SKM-1 treated with dmso at 0.1 percent for 144 hours (cell line): Measurements from ENCODE around the gene MSRB3.
"Not testable (repeated sequence)": the region's sequence is repeated elsewhere in the genome, so short reads cannot be mapped to it uniquely, and the experiment has no call there.

ENCODE experiments used
- DNase-seq: peaks from one replicate; lab custom pipeline; 2025; ENCODE audit not compliant: unreplicated experiment; lab: John Stamatoyannopoulos, UW

MSRB3 gene

DNA sequence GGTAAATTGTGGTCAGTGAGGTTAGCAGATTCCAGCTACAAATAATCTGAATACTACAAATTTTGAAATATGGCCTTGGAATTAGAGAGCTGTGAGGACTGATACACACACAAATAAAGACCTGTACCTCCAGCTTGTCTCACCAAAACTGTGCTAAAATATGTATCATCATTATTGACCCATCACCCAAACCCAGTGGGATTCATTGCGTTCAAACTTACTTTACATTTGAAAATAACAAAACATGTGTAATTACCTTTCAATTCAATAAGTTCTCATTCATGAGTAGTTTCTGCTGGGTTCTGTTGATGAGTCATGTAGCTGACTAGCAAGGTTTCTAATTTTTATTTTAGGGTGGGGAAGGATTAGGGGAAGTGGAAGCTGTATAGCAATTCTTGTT lies 170.9 kb downstream of the MSRB3 start:
- DNase-seq, result no peak

- DNase-seq, result no peak
Measured at GRCh38 chr12:65450625-65451024, 172.1 kb downstream of the MSRB3 start.

DNA sequence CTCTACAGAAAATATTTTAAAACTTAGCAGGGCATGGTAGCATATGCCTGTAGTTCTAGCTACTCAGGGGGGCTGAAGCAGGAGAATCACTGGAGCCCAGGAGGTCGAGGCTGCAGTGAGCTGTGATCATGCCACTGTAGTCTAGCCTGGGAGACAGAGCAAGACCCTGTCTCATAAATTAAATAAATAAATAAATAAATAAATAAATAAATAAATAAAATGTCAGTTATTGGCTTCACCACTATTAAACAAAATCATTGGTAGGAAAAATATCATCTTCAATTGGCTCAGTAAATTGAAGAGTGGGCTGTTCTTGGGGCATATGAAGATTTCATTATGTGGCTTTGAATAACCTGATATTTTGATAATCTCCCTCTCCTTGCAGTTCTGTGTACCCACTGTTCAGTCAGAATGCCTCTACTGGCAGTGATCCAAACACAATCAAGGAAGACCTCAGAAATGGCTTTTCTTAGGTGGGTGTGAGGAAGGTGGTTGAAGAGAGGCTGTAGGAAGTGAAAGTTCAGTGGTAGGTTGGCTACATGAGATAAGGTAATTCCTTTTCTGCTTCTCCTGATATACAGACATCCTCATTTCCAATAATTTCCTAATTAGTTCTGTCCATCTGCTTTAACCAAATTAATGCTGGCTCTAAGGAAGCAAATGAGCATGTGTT lies 175.8 kb downstream of the MSRB3 start:
- no peak for DNase-seq

DNA sequence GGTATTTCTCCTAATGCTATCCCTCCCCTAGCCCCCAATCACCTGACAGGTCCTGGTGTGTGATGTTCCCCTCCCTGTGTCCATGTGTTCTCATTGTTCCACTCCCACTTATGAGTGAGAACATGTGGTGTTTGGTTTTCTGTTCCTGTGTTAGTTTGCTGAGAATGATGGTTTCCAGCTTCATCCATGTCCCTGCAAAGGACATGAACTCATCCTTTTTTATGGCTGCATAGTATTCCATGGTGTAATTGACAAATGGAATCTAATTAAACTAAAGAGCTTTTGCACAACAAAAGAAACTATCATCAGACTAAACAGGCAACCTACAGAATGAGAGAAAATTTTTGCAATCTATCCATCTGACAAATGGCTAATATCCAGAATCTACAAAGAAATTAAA lies 178.9 kb downstream of the MSRB3 start:
- not testable (repeated sequence) for DNase-seq

- DNase-seq, result no peak
Measured at GRCh38 chr12:65458718-65459117, 180.2 kb downstream of the MSRB3 start.

DNA sequence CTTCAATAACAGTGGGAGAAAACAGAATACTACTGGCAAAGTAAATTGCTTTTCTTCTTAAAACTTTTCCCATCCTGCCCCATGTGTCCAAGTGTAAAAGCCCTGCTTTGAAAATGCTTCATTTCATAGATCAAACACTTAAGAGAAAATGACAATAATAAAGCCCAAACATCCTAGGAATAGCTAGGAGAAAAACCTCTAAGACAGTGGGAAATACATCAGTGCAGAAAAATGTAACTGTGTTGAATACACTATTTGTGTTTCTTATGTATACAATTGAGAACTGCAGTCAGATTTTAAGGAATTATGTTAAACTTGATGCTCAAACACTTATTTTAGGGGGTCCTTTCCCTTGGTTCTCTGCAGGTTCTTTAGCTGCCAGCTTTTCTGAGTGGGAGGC lies 181.1 kb downstream of the MSRB3 start:
- no peak for DNase-seq

- no peak for DNase-seq
Measured at GRCh38 chr12:65460063-65460462, 181.6 kb downstream of the MSRB3 start.

GRCh38 chr12:65461017-65461416 lies 182.5 kb downstream of the MSRB3 start:
- no peak for DNase-seq

- no peak for DNase-seq
Measured at GRCh38 chr12:65462484-65462883, 184.0 kb downstream of the MSRB3 start.

DNA sequence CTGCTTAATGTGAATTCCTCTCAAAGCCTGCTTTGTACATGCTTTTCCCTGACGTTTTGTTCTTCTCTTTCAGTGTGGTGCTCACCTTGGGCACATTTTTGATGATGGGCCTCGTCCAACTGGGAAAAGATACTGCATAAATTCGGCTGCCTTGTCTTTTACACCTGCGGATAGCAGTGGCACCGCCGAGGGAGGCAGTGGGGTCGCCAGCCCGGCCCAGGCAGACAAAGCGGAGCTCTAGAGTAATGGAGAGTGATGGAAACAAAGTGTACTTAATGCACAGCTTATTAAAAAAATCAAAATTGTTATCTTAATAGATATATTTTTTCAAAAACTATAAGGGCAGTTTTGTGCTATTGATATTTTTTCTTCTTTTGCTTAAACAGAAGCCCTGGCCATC lies 184.6 kb downstream of the MSRB3 start:
- no peak for DNase-seq

GRCh38 chr12:65463611-65464010 lies 185.1 kb downstream of the MSRB3 start:
- DNase-seq, result no peak

DNA sequence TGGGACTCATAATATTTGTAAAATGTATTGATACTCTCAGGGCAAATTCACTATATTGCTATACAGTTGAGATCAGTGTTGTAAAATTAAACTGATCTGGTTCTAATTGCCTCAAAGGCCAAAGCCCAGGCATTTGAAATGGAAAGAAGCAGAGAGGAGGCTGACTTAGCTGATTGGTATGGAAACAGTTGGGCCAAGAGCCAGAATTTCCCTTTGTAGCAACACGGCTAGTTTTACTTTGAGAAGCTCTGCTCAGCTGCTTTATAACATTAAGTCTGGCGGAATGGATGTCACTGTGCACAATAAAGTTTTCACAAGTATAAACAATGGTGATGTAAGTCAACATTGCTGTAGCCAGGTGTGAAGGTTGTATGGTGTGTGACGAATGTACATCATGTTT lies 186.4 kb downstream of the MSRB3 start:
- no peak for DNase-seq

GRCh38 chr12:65465766-65466547 lies 187.5 kb downstream of the MSRB3 start:
- no peak for DNase-seq

GRCh38 chr12:65466911-65467310 lies 188.4 kb downstream of the MSRB3 start:
- DNase-seq, result no peak

GRCh38 chr12:65470256-65470655 lies 191.8 kb downstream of the MSRB3 start:
- DNase-seq, result no peak

GRCh38 chr12:65472079-65472478 lies 193.6 kb downstream of the MSRB3 start:
- DNase-seq, result no peak

DNA sequence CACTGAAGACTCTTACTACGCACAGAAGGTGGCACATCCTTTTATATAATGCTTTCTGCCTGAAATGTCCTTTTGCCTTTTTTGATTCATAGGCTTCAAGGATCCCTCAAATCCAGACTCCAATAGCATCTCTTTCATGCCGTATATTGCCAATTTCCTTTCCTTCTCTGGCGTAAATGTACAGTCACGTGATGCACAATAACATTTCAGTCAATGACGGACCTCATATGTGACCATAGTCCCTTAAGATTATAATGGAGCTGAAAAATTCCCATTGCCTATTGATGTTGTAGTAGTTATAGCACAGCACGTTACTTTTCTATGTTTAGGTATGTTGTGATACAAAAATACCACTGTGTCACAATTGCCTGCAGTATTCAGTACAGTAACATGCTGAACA lies 196.3 kb downstream of the MSRB3 start:
- no peak for DNase-seq

GRCh38 chr12:65477721-65478120 lies 199.2 kb downstream of the MSRB3 start:
- no peak for DNase-seq

DNA sequence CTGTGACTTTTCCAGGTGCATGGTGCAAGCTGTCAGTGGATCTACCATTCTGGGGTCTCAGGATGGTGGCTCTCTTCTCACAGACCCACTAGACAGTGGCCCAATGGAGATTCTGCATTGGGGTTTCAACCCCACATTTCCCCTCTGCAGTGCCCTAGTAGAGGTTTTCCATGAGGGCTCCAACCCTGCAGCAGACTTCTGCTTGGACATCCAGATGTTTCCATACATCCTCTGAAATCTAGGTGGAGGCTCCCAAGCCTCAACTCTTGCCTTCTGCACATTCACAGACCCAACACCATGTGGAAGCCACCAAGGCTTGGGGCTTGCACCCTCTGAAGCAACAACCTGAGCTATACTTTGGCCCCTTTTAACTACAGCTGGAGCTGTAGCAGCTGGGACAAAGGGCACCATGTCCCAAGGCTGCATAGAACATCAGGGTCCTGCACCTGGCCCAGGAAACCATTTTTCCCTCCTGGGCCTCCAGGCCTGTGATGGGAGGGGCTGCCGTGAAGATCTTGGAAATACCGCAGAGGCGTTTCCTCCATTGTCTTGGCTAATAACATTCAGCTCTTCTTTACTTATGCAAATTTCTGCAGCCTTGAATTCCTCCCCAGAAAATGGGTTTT lies 205.5 kb downstream of the MSRB3 start:
- not testable (repeated sequence) for DNase-seq

- DNase-seq, result no peak
Measured at GRCh38 chr12:65488197-65488596, 209.7 kb downstream of the MSRB3 start.

- DNase-seq, result no peak
Measured at GRCh38 chr12:65490250-65490649, 211.8 kb downstream of the MSRB3 start.
